Testis (tissue), 2 donors: ENCODE data around the gene FMO1.

Source experiments
- POLR2A ChIP-seq: fragments of 450-650 bp; IDR thresholded peaks from one replicate; pipeline ENCODE4 v1.6.1; 2017; ENCODE audit warnings: antibody characterized with exemption, mild to moderate bottlenecking, moderate library complexity
- TF ChIP-seq, protein P1 (sequence below), 3 experiments: fragments of 450-650 bp in 2 of 3; fragments of 200-600 bp in 1 of 3; sonication (generic) in 1 of 3; IDR thresholded peaks; one replicate each; pipeline ENCODE4 v1.5.1; 2016 to 2019; ENCODE audit warnings: antibody characterized with exemption in 3 of 3, mild to moderate bottlenecking in 2 of 3, moderate library complexity in 1 of 3

DNA sequence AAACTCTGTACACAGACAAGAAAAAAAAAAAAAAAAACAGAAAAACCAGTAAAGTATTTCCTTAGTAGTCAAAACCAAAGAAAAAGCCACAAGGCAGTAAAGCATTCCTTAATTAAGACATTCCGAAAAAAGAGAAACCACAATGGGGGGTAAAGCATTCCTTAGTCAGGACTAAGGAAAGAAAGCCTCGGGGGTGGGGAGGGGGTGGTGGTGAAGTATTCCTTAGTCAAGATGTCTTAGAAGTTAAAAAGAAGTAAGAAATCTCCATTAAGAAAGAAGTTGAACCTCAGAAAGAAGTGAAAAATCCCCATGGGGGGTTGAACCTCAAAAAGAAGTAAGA lies 28.2 kb upstream of the FMO1 start:
- TF ChIP-seq, protein P1, sequence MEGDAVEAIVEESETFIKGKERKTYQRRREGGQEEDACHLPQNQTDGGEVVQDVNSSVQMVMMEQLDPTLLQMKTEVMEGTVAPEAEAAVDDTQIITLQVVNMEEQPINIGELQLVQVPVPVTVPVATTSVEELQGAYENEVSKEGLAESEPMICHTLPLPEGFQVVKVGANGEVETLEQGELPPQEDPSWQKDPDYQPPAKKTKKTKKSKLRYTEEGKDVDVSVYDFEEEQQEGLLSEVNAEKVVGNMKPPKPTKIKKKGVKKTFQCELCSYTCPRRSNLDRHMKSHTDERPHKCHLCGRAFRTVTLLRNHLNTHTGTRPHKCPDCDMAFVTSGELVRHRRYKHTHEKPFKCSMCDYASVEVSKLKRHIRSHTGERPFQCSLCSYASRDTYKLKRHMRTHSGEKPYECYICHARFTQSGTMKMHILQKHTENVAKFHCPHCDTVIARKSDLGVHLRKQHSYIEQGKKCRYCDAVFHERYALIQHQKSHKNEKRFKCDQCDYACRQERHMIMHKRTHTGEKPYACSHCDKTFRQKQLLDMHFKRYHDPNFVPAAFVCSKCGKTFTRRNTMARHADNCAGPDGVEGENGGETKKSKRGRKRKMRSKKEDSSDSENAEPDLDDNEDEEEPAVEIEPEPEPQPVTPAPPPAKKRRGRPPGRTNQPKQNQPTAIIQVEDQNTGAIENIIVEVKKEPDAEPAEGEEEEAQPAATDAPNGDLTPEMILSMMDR (IDR thresholded peaks at IDR 0.05): no peak
- no peak for TF ChIP-seq POLR2A
